HG03135 (cell line): ENCODE results near the gene TCP1.
"Not testable (repeated sequence)": the region's sequence is repeated elsewhere in the genome, so short reads cannot be mapped to it uniquely, and the experiment has no call there.

Experiments
- ATAC-seq: cut with Tn5 transposase; IDR thresholded peaks from one replicate; pipeline ENCODE4 v1.9.1; 2021; ENCODE audit warnings: mild to moderate bottlenecking, moderate library complexity; ENCODE audit not compliant: unreplicated experiment

TCP1 gene

DNA sequence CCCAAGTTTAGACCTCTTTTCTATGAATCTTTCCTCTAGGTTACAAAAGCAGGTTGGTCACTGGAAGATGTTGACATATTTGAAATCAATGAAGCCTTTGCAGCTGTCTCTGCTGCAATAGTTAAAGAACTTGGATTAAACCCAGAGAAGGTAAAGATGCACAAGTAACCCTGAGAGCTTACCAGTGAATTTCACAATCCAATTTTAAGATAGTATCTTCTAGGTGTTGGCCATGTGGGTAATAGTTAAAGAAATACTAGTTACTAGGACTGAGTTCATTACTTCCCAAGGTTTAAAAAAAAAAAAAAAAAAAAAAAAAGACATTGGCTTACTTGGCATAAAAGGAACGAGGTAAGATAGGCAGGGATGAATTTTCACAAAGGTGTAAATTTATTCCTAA, 11.3 kb downstream of the TCP1 start:
- no peak for ATAC-seq

- no peak for ATAC-seq
Measured at GRCh38 chr6:159777240-159777904, 12.0 kb downstream of the TCP1 start.

DNA sequence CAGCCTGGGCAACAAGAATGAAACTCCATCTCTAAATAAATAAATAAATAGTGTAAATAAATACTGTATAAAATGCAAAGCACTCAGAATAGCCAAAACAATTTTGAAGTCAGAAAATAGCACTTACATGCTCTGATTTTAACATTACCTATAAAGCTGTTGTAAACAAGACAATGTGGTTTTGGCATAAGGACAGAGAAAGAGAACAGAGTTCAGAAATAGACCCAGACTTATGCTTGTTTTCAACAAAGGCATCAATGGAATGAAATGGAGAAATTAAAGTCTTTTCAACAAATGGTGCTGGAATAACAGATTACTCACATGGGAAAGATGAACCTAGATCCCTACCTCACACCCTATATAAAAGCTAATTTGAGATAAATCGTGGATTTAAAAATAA, 17.2 kb downstream of the TCP1 start:
- ATAC-seq = no peak

DNA sequence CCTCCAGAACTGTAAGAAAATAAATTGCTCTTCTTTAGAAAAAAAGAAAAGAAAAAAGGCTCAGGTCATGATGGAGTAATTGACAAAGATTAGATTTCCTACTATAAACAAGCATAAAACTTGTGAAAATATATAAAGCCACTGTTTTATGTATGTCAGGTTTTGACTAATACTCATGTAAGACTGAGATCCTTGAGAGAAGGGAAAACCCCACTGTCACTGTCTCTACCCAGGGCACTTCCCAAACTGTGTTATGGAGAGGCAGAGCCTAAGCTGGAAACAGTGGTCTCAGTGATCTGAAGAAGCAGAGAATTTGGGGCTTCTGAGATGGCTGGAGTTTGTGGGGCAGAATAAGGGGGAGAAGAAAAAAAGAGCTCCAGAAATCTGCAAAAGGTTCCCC, 19.9 kb downstream of the TCP1 start:
- ATAC-seq = no peak

DNA sequence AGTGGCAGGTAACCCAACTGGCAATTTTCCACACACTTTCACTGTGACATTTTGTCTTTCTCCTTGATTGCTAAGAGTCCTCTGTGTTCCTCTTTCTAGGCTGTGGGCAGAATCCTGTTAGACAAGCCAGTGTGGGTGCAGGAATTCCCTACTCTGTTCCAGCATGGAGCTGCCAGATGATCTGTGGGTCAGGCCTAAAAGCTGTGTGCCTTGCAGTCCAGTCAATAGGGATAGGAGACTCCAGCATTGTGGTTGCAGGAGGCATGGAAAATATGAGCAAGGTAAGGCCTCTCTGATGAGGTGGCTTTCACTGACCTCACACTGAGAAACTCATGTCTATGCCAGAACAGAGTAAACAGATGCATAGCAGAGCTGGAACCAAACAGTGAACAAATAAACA, 22.5 kb downstream of the TCP1 start:
- ATAC-seq = no peak

DNA sequence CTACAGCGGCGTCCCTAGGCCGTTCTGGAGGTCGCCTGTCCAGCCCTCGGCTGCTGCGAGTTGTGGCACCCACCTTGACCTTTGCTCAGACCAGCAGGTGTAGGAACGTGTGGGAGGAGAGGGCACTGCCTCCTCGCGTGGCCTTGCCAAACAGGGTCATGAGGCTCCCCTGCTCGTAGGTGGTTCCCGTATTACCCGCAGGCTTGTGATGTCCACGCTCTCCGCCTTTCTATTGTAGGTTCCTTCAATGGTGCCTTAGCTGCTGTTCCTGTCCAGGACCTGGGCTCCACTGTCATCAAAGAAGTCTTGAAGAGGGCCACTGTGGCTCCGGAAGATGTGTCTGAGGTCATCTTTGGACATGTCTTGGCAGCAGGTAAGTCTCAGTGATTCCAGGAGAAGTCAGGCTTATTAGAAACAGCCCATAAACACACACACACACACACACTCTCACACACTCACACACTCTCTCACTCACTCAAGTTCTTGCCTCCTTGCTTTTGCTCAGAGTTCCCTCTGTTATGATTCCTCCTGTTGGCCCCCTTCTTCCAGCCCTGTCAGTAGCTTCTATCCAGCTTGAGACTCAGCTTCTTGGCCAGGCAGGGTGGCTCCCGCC, 26.6 kb downstream of the TCP1 start:
- no peak for ATAC-seq

DNA sequence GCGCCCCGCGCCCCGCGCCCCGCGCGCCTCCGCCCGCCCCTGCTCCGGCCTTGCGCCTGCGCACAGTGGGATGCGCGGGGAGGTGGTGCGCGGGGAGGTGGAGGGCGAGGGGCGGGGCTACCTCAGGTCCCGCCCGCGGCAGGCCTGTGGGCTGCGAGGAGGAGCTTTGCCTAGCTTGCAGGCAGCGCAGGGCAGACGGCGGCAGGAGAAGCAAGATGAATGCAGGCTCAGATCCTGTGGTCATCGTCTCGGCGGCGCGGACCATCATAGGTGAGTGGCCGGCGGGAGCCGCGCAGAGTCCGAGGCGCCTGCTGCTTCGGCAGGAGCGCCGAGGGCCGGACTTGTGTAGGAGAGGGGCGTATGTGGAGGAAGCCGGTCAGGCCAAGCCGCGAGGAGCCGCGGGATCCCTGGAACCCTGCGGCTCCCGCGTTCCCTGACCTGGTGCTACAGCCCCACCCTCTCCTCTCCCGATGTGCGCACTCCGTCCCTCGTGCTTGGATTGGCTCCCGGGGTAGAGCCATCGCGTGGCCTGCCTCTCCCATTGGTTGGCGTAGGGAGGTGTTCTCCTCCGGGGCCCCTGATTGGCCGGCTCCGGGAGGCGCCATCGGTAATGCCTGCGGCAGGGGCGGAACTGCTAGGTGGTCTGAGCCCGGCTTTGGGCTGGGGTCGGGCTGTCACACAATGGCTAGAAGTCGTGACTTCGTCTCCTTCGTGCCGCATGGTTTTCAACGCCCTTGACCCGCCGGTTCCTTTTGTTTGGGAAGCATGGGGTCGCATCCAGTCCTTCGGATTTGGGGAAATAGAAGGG, 27.3 kb downstream of the TCP1 start, which contains the start of gene ACAT2:
Gene ACAT2 (plus strand): TSS at position 173 of the 808 bp plus-strand sequence. CDS start 43 bp downstream, at position 216.
- ATAC-seq = peak; percentile 98

DNA sequence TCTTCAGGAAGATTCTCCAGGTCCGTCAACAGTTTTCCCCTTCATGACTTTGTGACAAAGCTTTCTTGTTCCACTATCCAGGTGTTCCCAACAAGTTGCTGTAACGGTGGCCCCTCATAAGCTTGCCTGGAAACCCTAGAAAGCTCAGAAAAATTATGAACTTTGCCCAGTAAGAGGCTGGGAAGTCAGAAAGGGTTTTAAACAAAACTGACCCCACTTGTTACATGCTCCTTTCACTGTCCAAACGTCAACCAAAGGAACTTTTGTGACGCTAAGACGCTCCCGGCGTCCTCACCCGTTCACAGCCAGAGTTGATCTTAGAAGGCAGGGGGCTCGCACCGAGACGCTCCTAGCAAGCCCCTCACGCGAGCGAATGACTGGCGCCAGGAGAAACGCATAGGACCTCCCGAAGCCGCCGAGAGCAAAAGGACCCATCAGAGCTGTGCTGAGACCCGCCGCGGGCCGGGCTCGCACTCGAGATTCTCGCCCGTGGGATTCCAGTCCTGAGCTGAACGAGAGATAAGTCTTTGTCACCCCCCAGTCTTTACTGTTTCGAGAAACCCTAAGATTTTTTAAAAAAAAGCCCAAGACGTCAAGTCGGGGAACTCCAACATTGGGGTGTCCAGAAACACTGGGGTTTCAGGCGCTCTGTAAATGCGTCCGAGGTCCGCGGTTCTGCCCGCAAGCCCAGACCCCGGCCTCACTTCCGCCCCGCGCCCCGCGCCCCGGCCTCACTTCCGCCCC, 28.1 kb downstream of the TCP1 start:
- ATAC-seq = peak; percentile 4

- ATAC-seq = no peak
Measured at GRCh38 chr6:159760602-159761057, 28.8 kb downstream of the TCP1 start.

DNA sequence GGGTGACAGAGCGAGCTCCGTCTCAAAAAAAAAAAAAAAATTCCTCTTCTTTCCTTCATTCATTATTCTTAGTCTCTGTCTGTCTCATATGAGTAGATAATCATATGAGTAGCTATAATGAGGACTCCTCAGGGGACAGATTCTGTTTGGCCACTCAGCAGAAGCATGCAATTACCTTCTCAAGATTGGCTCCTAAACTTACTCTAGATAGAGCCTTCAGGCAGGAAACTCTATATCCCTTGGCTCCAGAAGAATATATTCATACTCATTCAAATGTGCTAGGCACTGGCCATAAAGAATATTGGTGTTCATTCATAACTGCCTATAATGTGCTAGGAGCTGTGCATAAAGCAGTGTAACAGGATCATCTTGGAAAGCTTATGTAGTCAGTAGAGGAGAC, 29.8 kb downstream of the TCP1 start:
- no peak for ATAC-seq

- no peak for ATAC-seq
Measured at GRCh38 chr6:159758031-159759001, 31.1 kb downstream of the TCP1 start.

- no peak for ATAC-seq
Measured at GRCh38 chr6:159756508-159756907, 32.9 kb downstream of the TCP1 start.

GRCh38 chr6:159754959-159755914, 34.2 kb downstream of the TCP1 start:
- ATAC-seq = no peak

DNA sequence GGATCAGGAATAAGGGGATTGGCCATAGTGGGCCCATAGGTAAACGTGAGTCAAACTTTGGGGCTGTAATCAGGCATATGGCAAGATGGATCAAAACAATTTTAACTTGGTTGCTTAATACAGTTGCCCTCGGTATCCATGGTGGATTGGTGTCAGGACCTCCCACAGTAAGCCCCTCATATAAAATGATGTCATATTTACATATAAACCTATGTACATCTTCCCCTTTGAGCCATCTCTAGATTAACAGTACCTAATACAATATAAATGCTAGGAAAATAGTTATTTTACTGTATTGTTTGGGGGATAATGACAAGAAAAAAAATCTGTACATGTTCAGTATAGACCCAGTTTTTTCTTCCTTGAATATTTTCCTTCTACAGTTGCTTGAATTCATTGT, 35.0 kb downstream of the TCP1 start:
- no peak for ATAC-seq

DNA sequence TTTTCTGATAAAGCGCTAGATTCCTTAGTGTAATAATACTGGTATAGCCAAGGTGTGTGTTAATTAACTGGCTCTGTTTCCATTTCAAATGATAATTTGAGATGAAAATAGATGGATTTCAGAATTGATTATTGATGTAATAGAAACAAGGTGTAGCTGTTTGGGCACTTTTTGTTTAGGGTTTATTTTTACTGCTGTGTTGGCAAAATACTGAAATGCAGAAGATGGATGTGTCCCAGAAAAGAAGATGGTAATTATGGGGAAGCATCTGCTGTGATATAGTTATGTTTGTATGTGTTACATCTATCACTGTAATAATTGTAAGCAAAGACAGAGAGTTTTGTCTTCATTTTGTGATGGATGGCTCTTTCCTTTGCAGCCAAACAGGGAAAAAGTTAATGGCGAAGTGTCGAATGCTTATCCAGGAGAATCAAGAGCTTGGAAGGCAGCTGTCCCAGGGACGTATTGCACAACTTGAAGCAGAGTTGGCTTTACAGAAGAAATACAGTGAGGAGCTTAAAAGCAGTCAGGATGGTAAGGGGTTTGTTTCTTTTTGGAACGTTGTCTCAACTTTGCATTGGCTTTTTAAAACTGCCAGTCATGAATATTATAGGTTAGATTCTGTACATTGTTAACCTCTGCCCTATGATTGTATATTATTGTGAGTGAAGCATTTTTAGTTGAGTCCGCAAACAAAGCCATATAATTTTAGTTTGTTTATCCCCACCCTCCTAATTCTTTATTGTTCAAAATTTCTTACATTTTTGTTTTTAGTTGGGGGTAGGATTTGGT, 36.1 kb downstream of the TCP1 start:
- ATAC-seq = no peak

- no peak for ATAC-seq
Measured at GRCh38 chr6:159751448-159751847, 38.0 kb downstream of the TCP1 start.

DNA sequence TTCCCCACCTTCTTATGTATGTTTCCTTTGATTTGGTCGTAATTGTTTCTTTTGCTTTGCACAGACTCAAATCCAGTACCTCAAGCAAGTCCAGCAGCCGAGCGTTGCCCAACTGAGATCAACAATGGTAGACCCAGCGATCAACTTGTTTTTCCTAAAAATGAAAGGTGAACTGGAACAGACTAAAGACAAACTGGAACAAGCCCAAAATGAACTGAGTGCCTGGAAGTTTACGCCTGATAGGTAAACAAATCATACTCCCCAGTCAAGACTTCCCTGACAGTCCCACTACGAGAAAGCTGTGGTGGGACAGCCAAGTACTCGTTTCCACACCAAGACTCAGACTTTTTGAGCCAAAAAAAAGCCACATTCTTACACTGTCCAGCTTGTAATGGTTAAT, 41.3 kb downstream of the TCP1 start:
- ATAC-seq = not testable (repeated sequence)

DNA sequence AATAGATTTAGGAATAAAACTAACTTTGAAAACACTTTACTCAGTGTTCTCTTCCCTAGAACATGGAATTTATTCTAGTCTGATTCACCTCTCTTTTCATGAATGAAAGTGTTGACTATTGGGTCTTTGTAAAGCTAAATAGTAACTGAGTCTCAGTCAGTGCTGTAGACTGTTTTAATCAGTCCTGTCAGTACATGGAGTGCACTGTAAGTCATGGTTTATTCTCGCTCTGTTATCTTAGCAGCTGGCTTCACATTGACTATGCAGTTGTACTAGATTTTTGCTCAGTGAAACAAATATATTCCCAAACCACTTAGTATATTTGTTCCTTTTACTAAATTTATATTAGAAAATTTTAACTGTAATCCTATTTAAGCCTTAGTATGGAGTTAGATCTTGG, 42.6 kb downstream of the TCP1 start:
- ATAC-seq = no peak
